Thyroid gland (tissue), 4 donors: Measurements from ENCODE around the gene POLR3G. TPM values are rescaled to one million over a fixed set of nuclear protein-coding genes. Genes with fewer than 3 reads are reported as not detected.

Experiments used
- DNase-seq, 2 donors: peaks; one replicate each; pipeline ENCODE4 v3.0.0-alpha.2; 2019
- H3K27ac ChIP-seq, 3 donors: fragments of 200-600 bp; sonication (generic); 1 replicate in 2 of 3; 2 replicates in 1 of 3; pipeline ENCODE4 v1.5.1; 2016 to 2019; ENCODE audit warnings: mild to moderate bottlenecking in 1 of 3, moderate library complexity in 1 of 3
- H3K27me3 ChIP-seq: fragments of 200-600 bp; sonication (generic); one replicate; pipeline ENCODE4 v1.5.1; 2019
- H3K36me3 ChIP-seq, 2 donors: fragments of 200-600 bp; sonication (generic); one replicate each; pipeline ENCODE4 v1.5.1; 2016 to 2019
- H3K4me1 ChIP-seq, 2 donors: fragments of 200-600 bp; sonication (generic); one replicate each; pipeline ENCODE4 v1.5.1; 2017 to 2019
- H3K4me3 ChIP-seq, 3 donors: fragments of 200-600 bp; sonication (generic); replicated peaks in 1 of 3; 1 replicate in 2 of 3; 2 replicates in 1 of 3; pipeline ENCODE4 v1.5.1; 2016; ENCODE audit warnings: mild to moderate bottlenecking in 1 of 3
- H3K9me3 ChIP-seq: fragments of 200-600 bp; sonication (generic); one replicate; pipeline ENCODE4 v1.5.1; 2017
- POLR2A ChIP-seq, 2 donors: fragments of 450-650 bp; IDR thresholded peaks; one replicate each; pipeline ENCODE4 v1.6.1; 2017; ENCODE audit warnings: antibody characterized with exemption in 2 of 2, mild to moderate bottlenecking in 2 of 2, moderate library complexity in 1 of 2
- WGBS, 2 donors: methylation state at CpG; one replicate each; pipeline ENCODE4 v1.1.5; 2017; 5-methylcytosine and 5-hydroxymethylcytosine counted together
- intact Hi-C: fragments of 100-400 bp; cut with DNase I; formaldehyde crosslinking; loops from one replicate; pipeline ENCODE4 v1.15.1; 2023
- total RNA-seq, 4 donors: library from RNA; depleted of rRNA; stranded (reverse); fragments of >200 nt; gene quantifications; one replicate each; pipeline ENCODE4 v1.2.3, GENCODE V29; 2016
- TF ChIP-seq, protein P1 (sequence below), 6 experiments: fragments of 200-600 bp in 3 of 6; fragments of 450-650 bp in 3 of 6; sonication (generic) in 3 of 6; IDR thresholded peaks; one replicate each; pipeline ENCODE4 v1.5.1; 2016 to 2019; ENCODE audit warnings: antibody characterized with exemption in 6 of 6, mild to moderate bottlenecking in 2 of 6, inconsistent platforms in 1 of 6, moderate library complexity in 1 of 6

Gene POLR3G
- total RNA-seq, 4 donors from 2014 or later, result 1.0 to 4.0 (median 1.8) TPM

- Histone ChIP-seq H3K27me3 (no peaks in the 10 kb centered on the region), H3K4me3 (no peak overlapping the region), H3K27ac (no peak overlapping the region), H3K4me1 (no peaks in the 10 kb centered on the region), H3K36me3 (no peaks in the 10 kb centered on the region), H3K9me3 (no peaks in the 10 kb centered on the region)
- intact Hi-C loops, result no loop called here
- WGBS, 2 donors, result 93 to 100% methylated on average over 1 of the region's 1 CpG
- TF ChIP-seq POLR2A (IDR thresholded peaks at IDR 0.05), result no peak
- TF ChIP-seq, protein P1, sequence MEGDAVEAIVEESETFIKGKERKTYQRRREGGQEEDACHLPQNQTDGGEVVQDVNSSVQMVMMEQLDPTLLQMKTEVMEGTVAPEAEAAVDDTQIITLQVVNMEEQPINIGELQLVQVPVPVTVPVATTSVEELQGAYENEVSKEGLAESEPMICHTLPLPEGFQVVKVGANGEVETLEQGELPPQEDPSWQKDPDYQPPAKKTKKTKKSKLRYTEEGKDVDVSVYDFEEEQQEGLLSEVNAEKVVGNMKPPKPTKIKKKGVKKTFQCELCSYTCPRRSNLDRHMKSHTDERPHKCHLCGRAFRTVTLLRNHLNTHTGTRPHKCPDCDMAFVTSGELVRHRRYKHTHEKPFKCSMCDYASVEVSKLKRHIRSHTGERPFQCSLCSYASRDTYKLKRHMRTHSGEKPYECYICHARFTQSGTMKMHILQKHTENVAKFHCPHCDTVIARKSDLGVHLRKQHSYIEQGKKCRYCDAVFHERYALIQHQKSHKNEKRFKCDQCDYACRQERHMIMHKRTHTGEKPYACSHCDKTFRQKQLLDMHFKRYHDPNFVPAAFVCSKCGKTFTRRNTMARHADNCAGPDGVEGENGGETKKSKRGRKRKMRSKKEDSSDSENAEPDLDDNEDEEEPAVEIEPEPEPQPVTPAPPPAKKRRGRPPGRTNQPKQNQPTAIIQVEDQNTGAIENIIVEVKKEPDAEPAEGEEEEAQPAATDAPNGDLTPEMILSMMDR (IDR thresholded peaks at IDR 0.05), result no peak
- DNase-seq, result no peak
Observed at GRCh38 chr5:90495146-90495545, 20.5 kb downstream of the POLR3G start.

- WGBS, 2 donors, result 75 to 87% methylated on average over 1 of the region's 1 CpG
Observed at GRCh38 chr5:90503596-90503995, 28.9 kb downstream of the POLR3G start.

GRCh38 chr5:90504743-90505142 is 30.1 kb downstream of the POLR3G start:
- intact Hi-C loops, result no loop called here
- Histone ChIP-seq H3K36me3 (no peaks in the 10 kb centered on the region), H3K4me3 (no peak overlapping the region), H3K4me1 (no peaks in the 10 kb centered on the region), H3K27me3 (no peaks in the 10 kb centered on the region), H3K9me3 (no peaks in the 10 kb centered on the region), H3K27ac (no peak overlapping the region)
- TF ChIP-seq POLR2A (IDR thresholded peaks at IDR 0.05), result no peak
- TF ChIP-seq, protein P1 (IDR thresholded peaks at IDR 0.05), result no peak
- WGBS, 2 donors, result 89 to 95% methylated on average over 2 of the region's 2 CpGs
- DNase-seq, result no peak

More at GRCh38 chr5:90503596-90503995, 28.9 kb downstream of the POLR3G start:
- TF ChIP-seq POLR2A (IDR thresholded peaks at IDR 0.05), result no peak
- TF ChIP-seq, protein P1 (IDR thresholded peaks at IDR 0.05), result no peak
- intact Hi-C loops, result no loop called here
- no peaks in the 10 kb centered on the region for H3K9me3 ChIP-seq
- no peaks in the 10 kb centered on the region for H3K4me1 ChIP-seq
- H3K4me3 ChIP-seq, result no peak overlapping the region
- no peak for DNase-seq
- no peak overlapping the region for H3K27ac ChIP-seq
- no peaks in the 10 kb centered on the region for H3K27me3 ChIP-seq
- no peaks in the 10 kb centered on the region for H3K36me3 ChIP-seq

DNA sequence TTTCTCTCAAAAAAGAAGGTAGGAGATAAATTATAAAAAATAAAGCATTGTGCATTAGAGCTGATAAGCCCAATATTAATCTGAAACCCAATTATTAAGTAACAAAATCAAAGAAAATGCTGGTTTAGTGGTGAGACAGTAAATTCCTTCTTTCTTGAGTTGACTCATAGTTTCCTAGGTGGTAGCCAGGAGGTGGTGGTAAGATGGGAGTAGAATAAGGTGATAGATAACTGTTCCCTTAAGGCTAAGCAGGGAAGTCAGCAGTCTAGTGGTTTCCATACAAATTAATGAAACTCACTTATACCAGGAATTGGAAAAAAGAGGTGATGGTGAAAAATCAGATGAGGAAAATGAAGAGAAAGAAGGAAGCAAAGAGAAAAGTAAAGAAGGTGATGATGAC is 31.6 kb downstream of the POLR3G start:
- intact Hi-C loops, result no loop called here
- Histone ChIP-seq H3K4me1 (no peaks in the 10 kb centered on the region), H3K27me3 (no peaks in the 10 kb centered on the region), H3K9me3 (no peaks in the 10 kb centered on the region), H3K4me3 (no peak overlapping the region), H3K36me3 (no peaks in the 10 kb centered on the region), H3K27ac (no peak overlapping the region)
- no peak for DNase-seq
- TF ChIP-seq, protein P1 (IDR thresholded peaks at IDR 0.05), result no peak
- no peak for TF ChIP-seq POLR2A (IDR thresholded peaks at IDR 0.05)

DNA sequence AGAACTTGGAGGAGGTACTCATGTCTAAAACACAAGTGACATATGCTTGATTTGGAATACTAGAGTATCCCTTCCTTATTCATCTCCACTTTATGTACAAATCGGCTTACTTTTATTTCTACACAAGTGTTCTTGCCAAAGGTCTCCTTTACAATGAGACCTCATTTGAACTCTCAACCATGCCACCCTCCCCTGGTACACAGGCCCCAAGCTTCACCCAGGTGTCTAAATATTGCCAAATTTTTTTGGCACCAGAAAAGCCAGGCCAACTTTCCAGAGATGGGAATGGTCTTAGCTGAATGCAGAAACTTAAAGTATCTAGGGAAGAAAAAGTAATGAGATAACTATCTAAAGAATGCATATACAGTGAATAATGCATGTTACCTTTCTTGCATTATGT is 35.8 kb downstream of the POLR3G start:
- TF ChIP-seq, protein P1 (IDR thresholded peaks at IDR 0.05), result no peak
- TF ChIP-seq POLR2A (IDR thresholded peaks at IDR 0.05), result no peak

More for the DNA sequence above, 35.8 kb downstream of the POLR3G start:
- Histone ChIP-seq H3K27ac (no peak overlapping the region), H3K4me1 (no peaks in the 10 kb centered on the region), H3K27me3 (no peaks in the 10 kb centered on the region), H3K4me3 (no peak overlapping the region), H3K36me3 (no peaks in the 10 kb centered on the region), H3K9me3 (no peaks in the 10 kb centered on the region)
- intact Hi-C loops, result no loop called here
- DNase-seq, result no peak
- WGBS, 2 donors, result 95% methylated on average over 1 of the region's 1 CpG
